Lower lobe of right lung (tissue), 2 donors: Measurements from ENCODE around the gene EREG. TPM values are rescaled to one million over a fixed set of nuclear protein-coding genes. Genes with fewer than 3 reads are reported as not detected.

Experiments
- ATAC-seq, 2 donors: fragments of 200-7000 bp; cut with Tn5 transposase; one replicate each; pipeline ENCODE4 v1.9.1; 2020 to 2022; ENCODE audit warnings: mild to moderate bottlenecking in 2 of 2, moderate library complexity in 2 of 2
- DNase-seq: peaks from one replicate; pipeline ENCODE4 v3.0.0-alpha.2; 2020
- H3K27ac ChIP-seq: fragments of 200-600 bp; one replicate; pipeline ENCODE4 v1.8.0; 2022
- H3K27me3 ChIP-seq: fragments of 200-600 bp; one replicate; pipeline ENCODE4 v1.8.0; 2022; ENCODE audit warnings: low read depth
- H3K36me3 ChIP-seq: fragments of 200-600 bp; one replicate; pipeline ENCODE4 v1.8.0; 2022; ENCODE audit warnings: mild to moderate bottlenecking
- H3K4me1 ChIP-seq: fragments of 200-600 bp; one replicate; pipeline ENCODE4 v1.8.0; 2022
- H3K4me3 ChIP-seq: fragments of 200-600 bp; one replicate; pipeline ENCODE4 v1.8.0; 2022; ENCODE audit warnings: mild to moderate bottlenecking
- H3K9me3 ChIP-seq: fragments of 200-600 bp; one replicate; pipeline ENCODE4 v1.8.0; 2022
- intact Hi-C: fragments of 100-400 bp; cut with DNase I; formaldehyde crosslinking; loops from one replicate; pipeline ENCODE4 v1.11.0; 2022
- total RNA-seq: library from RNA; stranded (reverse); fragmentation: NEBNext Ultra II Directional; extraction: Animal tissue kit (Norgen Biotek cat#: 25700); gene quantifications from one replicate; pipeline ENCODE4 v1.2.1, GENCODE V29; 2021
- TF ChIP-seq, protein P1 (sequence below): fragments of 200-600 bp; IDR thresholded peaks from one replicate; pipeline ENCODE4 v1.8.0; 2022; ENCODE audit warnings: antibody characterized with exemption, mild to moderate bottlenecking
- donor health status: DM: no; HTN: yes; CAD: no; lungs with severe emphysema.

EREG gene
- total RNA-seq, 1 donor from 2014 or later: 1.1 TPM

DNA sequence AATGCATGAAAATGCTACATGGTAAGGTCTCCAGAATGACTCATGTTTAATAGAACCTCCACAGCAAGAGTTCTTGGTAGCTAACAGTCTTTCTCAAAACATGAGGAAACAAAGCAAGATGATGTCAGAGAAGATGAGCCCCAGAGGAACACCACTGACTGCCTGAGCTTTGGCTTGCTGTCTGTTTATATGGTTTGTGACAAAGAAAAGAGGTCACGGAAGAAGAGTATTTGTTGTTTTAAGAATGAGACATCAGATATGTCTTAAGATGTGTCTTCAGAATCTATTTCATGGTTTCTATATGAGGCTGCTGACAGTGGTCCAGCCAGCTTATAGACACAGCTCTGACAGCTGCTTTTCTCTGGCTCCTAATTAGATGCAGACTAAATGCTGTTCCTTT lies 61.2 kb downstream of the EREG start:
- intact Hi-C loops: no loop called here
- Histone ChIP-seq H3K27me3 (no peaks in the 10 kb centered on the region), H3K27ac (no peak overlapping the region), H3K9me3 (no peaks in the 10 kb centered on the region), H3K4me1 (peaks cover 6% of the 10 kb centered on the region), H3K4me3 (no peak overlapping the region), H3K36me3 (no peaks in the 10 kb centered on the region)
- TF ChIP-seq, protein P1, sequence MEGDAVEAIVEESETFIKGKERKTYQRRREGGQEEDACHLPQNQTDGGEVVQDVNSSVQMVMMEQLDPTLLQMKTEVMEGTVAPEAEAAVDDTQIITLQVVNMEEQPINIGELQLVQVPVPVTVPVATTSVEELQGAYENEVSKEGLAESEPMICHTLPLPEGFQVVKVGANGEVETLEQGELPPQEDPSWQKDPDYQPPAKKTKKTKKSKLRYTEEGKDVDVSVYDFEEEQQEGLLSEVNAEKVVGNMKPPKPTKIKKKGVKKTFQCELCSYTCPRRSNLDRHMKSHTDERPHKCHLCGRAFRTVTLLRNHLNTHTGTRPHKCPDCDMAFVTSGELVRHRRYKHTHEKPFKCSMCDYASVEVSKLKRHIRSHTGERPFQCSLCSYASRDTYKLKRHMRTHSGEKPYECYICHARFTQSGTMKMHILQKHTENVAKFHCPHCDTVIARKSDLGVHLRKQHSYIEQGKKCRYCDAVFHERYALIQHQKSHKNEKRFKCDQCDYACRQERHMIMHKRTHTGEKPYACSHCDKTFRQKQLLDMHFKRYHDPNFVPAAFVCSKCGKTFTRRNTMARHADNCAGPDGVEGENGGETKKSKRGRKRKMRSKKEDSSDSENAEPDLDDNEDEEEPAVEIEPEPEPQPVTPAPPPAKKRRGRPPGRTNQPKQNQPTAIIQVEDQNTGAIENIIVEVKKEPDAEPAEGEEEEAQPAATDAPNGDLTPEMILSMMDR: no peak
- ATAC-seq (peak in 1 of 2 donors; percentile 14), DNase-seq (no peak)

DNA sequence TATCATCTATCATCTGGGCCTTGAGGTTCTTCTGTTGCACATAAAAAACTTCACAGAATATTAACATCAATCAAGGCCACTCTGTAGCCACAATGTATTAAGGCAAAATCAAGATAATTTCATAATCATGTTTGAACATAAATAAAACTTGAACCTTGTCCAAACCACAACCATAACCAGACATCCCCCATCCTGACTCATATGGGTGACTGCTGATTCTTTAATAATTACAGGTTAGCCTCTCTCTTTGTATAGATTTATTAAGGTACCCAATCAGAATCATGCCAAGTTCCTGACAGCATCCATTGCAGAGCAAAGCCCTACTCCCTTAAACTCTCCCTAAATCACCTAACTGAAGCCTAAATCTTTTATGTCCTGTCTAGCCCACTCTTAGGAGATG lies 63.3 kb downstream of the EREG start:
- DNase-seq: no peak
- no peak overlapping the region for H3K4me3 ChIP-seq
- H3K9me3 ChIP-seq: no peaks in the 10 kb centered on the region
- H3K27ac ChIP-seq: no peak overlapping the region
- H3K4me1 ChIP-seq: no peaks in the 10 kb centered on the region
- H3K36me3 ChIP-seq: no peaks in the 10 kb centered on the region
- ATAC-seq: no peak
- H3K27me3 ChIP-seq: no peaks in the 10 kb centered on the region
- intact Hi-C loops: no loop called here
- TF ChIP-seq, protein P1: no peak

DNA sequence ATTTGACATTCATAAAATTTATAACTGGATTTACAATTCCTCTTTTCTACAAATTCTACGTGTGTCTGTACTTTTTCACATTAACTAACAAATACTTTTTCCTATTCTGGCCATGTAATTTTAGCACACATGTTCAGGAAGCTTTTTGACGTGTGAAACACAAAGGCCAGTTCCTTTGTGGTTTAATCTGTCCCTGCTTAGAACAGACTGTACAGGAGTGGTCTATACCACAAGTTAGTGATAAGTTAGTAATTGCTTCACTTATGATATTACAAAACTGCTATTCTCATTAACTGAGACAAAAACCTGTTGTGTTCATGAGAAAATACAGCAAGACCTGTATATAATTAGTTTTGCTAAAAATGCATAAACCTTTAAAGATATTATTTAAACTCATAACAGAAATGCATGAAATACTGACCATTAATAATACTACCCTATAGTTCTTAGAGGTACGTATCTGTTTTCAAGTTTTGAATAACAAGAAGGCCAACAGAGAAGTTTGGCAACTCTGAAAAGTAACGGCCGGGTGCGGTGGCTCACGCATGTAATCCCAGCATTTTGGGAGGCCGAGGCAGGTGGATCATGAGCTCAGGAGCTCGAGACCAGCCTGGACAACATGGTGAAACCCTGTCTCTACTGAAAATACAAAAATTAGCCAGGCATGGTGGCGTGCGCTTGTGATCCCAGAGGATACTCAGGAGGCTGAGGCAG lies 66.3 kb downstream of the EREG start:
- H3K4me1 ChIP-seq: no peaks in the 10 kb centered on the region
- ATAC-seq: peak; percentile 71 to 80
- no peak for DNase-seq
- no peaks in the 10 kb centered on the region for H3K27me3 ChIP-seq
- no peak overlapping the region for H3K27ac ChIP-seq
- H3K9me3 ChIP-seq: no peaks in the 10 kb centered on the region
- intact Hi-C loops: no loop called here
- no peaks in the 10 kb centered on the region for H3K36me3 ChIP-seq
- no peak overlapping the region for H3K4me3 ChIP-seq
- TF ChIP-seq, protein P1: no peak

DNA sequence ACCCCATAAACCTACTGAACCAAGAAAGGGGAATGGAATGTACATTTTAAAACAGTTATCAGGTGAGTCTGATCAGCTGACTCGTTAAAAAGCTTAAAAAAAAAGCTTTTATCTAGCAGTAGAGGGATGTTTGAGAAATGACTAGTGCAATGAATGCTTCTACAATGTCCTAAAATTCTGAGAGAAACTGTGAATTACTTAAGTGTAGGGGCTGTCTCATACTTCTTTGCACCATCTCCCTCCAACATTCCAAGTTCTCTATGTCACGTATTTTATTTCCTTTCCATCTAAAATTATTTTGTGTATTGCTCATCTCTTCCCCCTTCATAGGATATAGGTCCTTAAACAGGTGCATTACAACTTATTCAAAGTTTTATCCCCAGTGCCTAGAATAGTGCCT lies 68.1 kb downstream of the EREG start:
- no peak for ATAC-seq
- no peaks in the 10 kb centered on the region for H3K9me3 ChIP-seq
- intact Hi-C loops: no loop called here
- no peaks in the 10 kb centered on the region for H3K4me1 ChIP-seq
- DNase-seq: no peak
- H3K4me3 ChIP-seq: no peak overlapping the region
- no peak overlapping the region for H3K27ac ChIP-seq
- no peaks in the 10 kb centered on the region for H3K36me3 ChIP-seq
- H3K27me3 ChIP-seq: no peaks in the 10 kb centered on the region
- TF ChIP-seq, protein P1: no peak

DNA sequence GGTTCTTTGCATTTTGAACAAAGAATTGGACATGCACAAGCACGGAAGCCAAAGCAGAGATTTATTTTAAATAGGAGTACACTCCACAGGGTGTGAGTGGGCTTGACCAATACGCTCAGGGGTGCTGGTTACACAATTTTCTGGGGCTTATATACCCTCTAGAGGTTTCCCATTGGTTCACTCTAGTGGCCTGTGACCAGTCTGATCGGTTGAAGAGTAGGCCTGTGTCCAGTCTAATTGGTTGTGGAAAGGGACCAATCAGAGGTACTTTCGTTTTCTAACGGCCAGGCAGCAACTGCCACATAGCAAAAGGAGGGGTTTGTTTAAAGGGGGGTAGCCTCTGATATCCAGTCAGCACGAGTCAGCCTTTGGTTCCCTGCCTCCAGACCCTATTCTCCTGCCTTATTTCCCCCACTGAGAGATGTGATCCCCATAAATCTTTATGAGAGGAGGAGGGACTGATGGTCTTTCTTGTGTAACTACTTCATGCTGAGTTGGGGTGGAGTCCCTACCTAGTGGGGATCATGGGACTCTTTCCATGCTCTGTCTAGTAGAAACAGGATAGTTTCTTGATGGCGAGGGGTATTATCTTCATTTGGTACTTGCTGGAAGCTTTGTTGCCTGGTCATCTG lies 68.7 kb downstream of the EREG start:
- TF ChIP-seq, protein P1: no peak
- Histone ChIP-seq H3K27me3 (no peaks in the 10 kb centered on the region), H3K36me3 (no peaks in the 10 kb centered on the region), H3K27ac (no peak overlapping the region), H3K4me3 (no peak overlapping the region), H3K4me1 (no peaks in the 10 kb centered on the region), H3K9me3 (no peaks in the 10 kb centered on the region)
- no peak for ATAC-seq
- no peak for DNase-seq
- intact Hi-C loops: no loop called here
